Kidney (tissue), 14 donors: Measurements from ENCODE around the gene ZFP36. TPM values are rescaled to one million over a fixed set of nuclear protein-coding genes. Genes with fewer than 3 reads are reported as not detected.
"Not testable (repeated sequence)": the region's sequence is repeated elsewhere in the genome, so short reads cannot be mapped to it uniquely, and the experiment has no call there.

Experiments used
- DNase-seq, 5 donors: peaks; one replicate each; pipeline ENCODE4 v3.0.0-alpha.2; 2013 to 2020
- FAIRE-seq: peaks from 2 replicates; lab custom pipeline; 2012; peaks lifted over from hg19 to GRCh38; lab: Jason Lieb, UNC
- H3K27ac ChIP-seq, 2 donors: one replicate each; pipeline ENCODE4 v1.7.0; 2013; ENCODE audit warnings: low read depth in 2 of 2, low read length in 2 of 2, inconsistent platforms in 1 of 2
- H3K27me3 ChIP-seq: one replicate; pipeline ENCODE4 v1.7.1; 2013; ENCODE audit warnings: low read length, inconsistent platforms; ENCODE audit not compliant: control insufficient read depth, insufficient read depth
- H3K36me3 ChIP-seq, 3 donors: one replicate each; pipeline versions ENCODE4 v1.7.0 to v1.7.1; 2013; ENCODE audit warnings: low read length in 3 of 3, control low read depth in 1 of 3, inconsistent platforms in 1 of 3; ENCODE audit not compliant: insufficient read depth in 3 of 3, control insufficient read depth in 2 of 3
- H3K4me1 ChIP-seq, 3 donors: one replicate each; pipeline versions ENCODE4 v1.7.0 to v1.7.1; 2013; ENCODE audit warnings: low read length in 3 of 3, inconsistent platforms in 1 of 3, low read depth in 1 of 3; ENCODE audit not compliant: control insufficient read depth in 2 of 3, insufficient read depth in 2 of 3
- H3K4me3 ChIP-seq, 3 donors: one replicate each; pipeline versions ENCODE4 v1.7.0 to v1.8.1; 2013; ENCODE audit warnings: low read length in 3 of 3, control low read depth in 1 of 3, inconsistent platforms in 1 of 3
- H3K9ac ChIP-seq, 3 donors: one replicate each; pipeline versions ENCODE4 v1.7.0 to v1.7.1; 2013; ENCODE audit warnings: low read length in 3 of 3, control low read depth in 1 of 3, inconsistent platforms in 1 of 3
- H3K9me3 ChIP-seq, 3 donors: one replicate each; pipeline versions ENCODE4 v1.7.0 to v1.7.1; 2013; ENCODE audit warnings: low read length in 3 of 3, control low read depth in 1 of 3, inconsistent platforms in 1 of 3; ENCODE audit not compliant: control insufficient read depth in 2 of 3, insufficient read depth in 1 of 3
- intact Hi-C: fragments of 100-400 bp; cut with DNase I; formaldehyde crosslinking; loops from one replicate; pipeline ENCODE4 v1.11.1; 2022
- polyA plus RNA-seq: library from polyadenylated mRNA; stranded (reverse); fragments of 350-450 nt; fragmentation: Illumina TruSeq; extraction: RNeasy Lipid Tissue Mini Kit (QIAGEN cat#74804); gene quantifications from one replicate; pipeline ENCODE4 v1.2.3, GENCODE V29; 2014; ENCODE audit warnings: low read depth, low replicate concordance; ENCODE audit not compliant: insufficient read depth
- total RNA-seq: library from RNA; stranded (reverse); fragmentation: NEBNext Ultra II Directional; extraction: Animal tissue kit (Norgen Biotek cat#: 25700); gene quantifications from one replicate; pipeline ENCODE4 v1.2.1, GENCODE V29; 2021
- TF ChIP-seq, protein P1 (sequence below): IDR thresholded peaks from 3 replicates; pipeline ENCODE4 v1.5.1; 2012; ENCODE audit warnings: mild to moderate bottlenecking, moderate library complexity, borderline replicate concordance; ENCODE audit not compliant: insufficient read depth; ENCODE audit errors: extremely low read depth
- donor health status: control.
- donor health status: control.
- donor health status: control.
- donor health status: control.
- donor health status: control.
- donor health status: DM: yes; HTN: yes; CAD: no.
- donor health status: Normal renal cell carcinoma (clear cell type).

Gene ZFP36
- total and polyA plus RNA-seq, 2 donors from 2014 or later, result 87.9 to 132 TPM

DNA sequence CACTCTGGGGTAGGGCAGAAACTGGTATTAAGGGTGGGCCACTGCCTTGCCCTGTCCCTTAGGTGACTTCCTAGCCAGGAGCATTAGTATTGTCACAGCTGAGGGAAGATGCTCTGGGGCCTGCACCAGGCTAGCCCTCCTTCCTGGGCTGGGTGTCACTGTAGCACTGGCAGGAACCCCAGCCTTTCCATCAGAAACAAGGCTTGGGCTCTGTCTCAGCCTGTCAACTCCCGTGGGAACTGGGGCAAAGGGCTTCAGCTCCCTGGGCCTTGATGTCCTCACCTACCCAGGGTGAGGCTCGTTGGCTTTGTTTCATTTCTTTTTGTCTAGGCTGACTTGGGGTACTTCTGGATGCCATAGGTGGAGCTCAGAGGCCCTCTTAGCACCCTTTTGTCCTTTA is 33.7 kb upstream of the ZFP36 start:
- peak overlapping the region in 2 of 3 donors; percentile 5 to 49 for H3K9ac ChIP-seq
- H3K4me1 ChIP-seq, result peaks cover 0 to 20% (median 10%) of the 10 kb centered on the region in 3 donors
- no peaks in the 10 kb centered on the region for H3K9me3 ChIP-seq
- DNase-seq, result no peak
- TF ChIP-seq, protein P1, sequence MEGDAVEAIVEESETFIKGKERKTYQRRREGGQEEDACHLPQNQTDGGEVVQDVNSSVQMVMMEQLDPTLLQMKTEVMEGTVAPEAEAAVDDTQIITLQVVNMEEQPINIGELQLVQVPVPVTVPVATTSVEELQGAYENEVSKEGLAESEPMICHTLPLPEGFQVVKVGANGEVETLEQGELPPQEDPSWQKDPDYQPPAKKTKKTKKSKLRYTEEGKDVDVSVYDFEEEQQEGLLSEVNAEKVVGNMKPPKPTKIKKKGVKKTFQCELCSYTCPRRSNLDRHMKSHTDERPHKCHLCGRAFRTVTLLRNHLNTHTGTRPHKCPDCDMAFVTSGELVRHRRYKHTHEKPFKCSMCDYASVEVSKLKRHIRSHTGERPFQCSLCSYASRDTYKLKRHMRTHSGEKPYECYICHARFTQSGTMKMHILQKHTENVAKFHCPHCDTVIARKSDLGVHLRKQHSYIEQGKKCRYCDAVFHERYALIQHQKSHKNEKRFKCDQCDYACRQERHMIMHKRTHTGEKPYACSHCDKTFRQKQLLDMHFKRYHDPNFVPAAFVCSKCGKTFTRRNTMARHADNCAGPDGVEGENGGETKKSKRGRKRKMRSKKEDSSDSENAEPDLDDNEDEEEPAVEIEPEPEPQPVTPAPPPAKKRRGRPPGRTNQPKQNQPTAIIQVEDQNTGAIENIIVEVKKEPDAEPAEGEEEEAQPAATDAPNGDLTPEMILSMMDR, result no peak
- H3K36me3 ChIP-seq, result peaks cover 10 to 48% (median 41%) of the 10 kb centered on the region in 3 donors
- no peak overlapping the region for H3K4me3 ChIP-seq
- no peaks in the 10 kb centered on the region for H3K27me3 ChIP-seq
- intact Hi-C loops, result no loop called here
- no peak for FAIRE-seq
- peak overlapping the region; percentile 78 for H3K27ac ChIP-seq

DNA sequence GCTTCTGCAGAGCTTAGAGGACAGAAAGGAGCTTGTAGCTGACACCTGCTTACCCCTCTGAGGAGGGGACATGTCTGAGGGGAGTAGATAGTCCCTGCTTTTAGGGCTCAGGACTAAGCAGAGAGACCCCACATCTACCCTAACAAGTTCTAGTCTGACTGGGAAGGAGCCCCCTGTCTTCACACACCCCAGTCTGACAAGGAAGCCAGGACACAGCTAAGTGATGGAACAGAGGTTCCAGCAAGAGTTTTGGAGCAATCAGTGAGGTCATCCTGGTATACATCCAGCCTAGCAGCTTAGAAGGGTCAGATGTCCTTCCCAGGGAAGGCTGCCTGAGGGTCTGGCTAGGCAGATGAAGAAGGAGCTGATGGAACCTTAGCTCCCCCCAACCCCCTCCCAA is 30.7 kb upstream of the ZFP36 start:
- H3K9me3 ChIP-seq, result no peaks in the 10 kb centered on the region
- intact Hi-C loops, result no loop called here
- H3K9ac ChIP-seq, result no peak overlapping the region
- no peak for DNase-seq
- TF ChIP-seq, protein P1, result no peak
- H3K4me1 ChIP-seq, result peaks cover 0 to 20% (median 10%) of the 10 kb centered on the region in 3 donors
- peaks cover 5 to 66% (median 48%) of the 10 kb centered on the region in 3 donors for H3K36me3 ChIP-seq
- H3K27me3 ChIP-seq, result no peaks in the 10 kb centered on the region
- H3K4me3 ChIP-seq, result no peak overlapping the region
- no peak overlapping the region for H3K27ac ChIP-seq
- FAIRE-seq, result no peak

DNA sequence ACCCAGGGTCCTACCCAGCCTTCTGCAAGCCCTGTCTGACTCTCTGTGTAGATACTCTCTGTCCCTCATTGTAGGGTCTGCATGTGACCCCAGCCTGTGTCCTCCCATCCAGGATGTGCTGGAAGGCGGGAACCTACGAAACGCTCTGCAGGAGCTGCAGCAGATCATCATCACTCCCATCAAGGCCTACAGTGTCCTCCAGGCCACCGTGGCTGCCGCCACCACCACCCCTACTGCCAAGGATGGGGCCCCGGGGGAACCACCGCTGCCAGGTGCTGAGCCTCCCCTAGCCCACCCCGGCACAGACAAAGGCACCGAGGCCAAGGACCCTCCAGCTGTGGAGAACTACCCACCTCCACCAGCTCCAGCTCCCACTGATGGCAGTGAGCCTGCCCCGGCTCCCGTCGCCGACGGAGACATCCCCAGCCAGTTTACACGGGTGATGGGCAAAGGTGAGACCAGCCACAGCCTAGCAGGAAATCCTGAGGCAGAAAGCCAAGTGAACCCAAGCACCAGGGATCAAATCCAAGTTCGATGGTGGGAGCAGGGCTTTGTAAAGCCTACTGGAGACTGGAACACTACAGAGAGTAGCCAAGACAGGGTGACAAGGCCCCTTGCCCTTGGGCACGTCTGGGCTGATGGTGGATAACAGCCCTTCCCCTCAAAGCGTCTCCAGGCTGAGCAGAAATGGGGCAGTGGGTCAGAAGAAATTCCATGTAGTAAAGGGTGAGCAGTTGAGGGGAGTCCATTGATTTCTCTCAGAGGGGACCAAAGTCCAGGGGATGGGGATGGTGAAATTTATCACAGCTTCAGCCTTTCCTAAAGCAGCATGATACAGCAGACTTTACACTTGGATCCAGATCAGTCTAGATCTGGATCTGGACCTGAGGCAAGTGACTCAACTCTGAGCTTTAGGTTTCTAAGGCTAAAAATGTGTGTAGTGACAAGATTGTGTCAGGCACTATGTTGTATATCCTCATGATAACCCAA is 29.0 kb upstream of the ZFP36 start:
- peaks cover 5 to 70% (median 54%) of the 10 kb centered on the region in 3 donors for H3K36me3 ChIP-seq
- no peaks in the 10 kb centered on the region for H3K27me3 ChIP-seq
- peaks cover 0 to 12% (median 10%) of the 10 kb centered on the region in 3 donors for H3K4me1 ChIP-seq
- H3K27ac ChIP-seq, result no peak overlapping the region
- H3K4me3 ChIP-seq, result no peak overlapping the region
- TF ChIP-seq, protein P1, result no peak
- intact Hi-C loops, result no loop called here
- no peak overlapping the region for H3K9ac ChIP-seq
- FAIRE-seq (no peak), DNase-seq (no peak)
- no peaks in the 10 kb centered on the region for H3K9me3 ChIP-seq

DNA sequence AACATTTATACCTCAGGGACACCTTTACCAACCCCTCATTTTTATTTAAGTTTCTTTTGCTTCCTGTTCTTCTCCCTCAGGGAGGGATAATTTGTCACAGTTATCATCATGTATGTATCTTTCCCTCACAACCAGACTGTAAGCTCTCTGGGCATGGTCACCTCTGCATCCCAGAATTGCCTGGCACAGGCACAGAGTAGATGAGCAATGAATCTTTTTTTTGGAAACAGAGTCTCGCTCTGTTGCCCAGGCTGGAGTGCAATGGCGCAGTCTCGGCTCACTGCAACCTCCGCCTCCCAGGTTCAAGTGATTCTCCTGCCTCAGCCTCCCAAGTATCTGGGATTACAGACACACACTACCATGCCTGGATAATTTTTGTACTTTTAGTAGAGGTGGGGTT is 27.3 kb upstream of the ZFP36 start:
- H3K9ac ChIP-seq, H3K4me1 ChIP-seq, H3K27ac ChIP-seq, FAIRE-seq, DNase-seq, intact Hi-C loops, H3K9me3 ChIP-seq, H3K27me3 ChIP-seq, H3K4me3 ChIP-seq: not testable (repeated sequence)
- peaks cover 3 to 78% (median 57%) of the 10 kb centered on the region in 3 donors for H3K36me3 ChIP-seq
